BLaER1 (cell line): ENCODE results near the gene NARF.
"Not testable (repeated sequence)": the region's sequence is repeated elsewhere in the genome, so short reads cannot be mapped to it uniquely, and the experiment has no call there.

Experiments
- H3K27ac ChIP-seq: shearing (Covaris generic); formaldehyde crosslinking; 2 replicates; pipeline ENCODE4 v1.8.1; 2022
- H3K27me3 ChIP-seq: shearing (Covaris generic); formaldehyde crosslinking; 2 replicates; pipeline ENCODE4 v1.8.1; 2022
- H3K36me3 ChIP-seq: shearing (Covaris generic); formaldehyde crosslinking; 2 replicates; pipeline ENCODE4 v1.8.1; 2022
- H3K4me1 ChIP-seq: shearing (Covaris generic); formaldehyde crosslinking; 2 replicates; pipeline ENCODE4 v1.8.1; 2022
- H3K4me2 ChIP-seq: shearing (Covaris generic); formaldehyde crosslinking; 2 replicates; pipeline ENCODE4 v1.8.1; 2022
- H3K4me3 ChIP-seq: shearing (Covaris generic); formaldehyde crosslinking; 2 replicates; pipeline ENCODE4 v1.8.1; 2022
- H3K9ac ChIP-seq: shearing (Covaris generic); formaldehyde crosslinking; 2 replicates; pipeline ENCODE4 v1.8.1; 2022
- H3K9me3 ChIP-seq: shearing (Covaris generic); formaldehyde crosslinking; 2 replicates; pipeline ENCODE4 v1.8.1; 2022
- H4K20me1 ChIP-seq: shearing (Covaris generic); formaldehyde crosslinking; 2 replicates; pipeline ENCODE4 v1.8.1; 2022
- Cebpa-rat ChIP-seq: shearing (Covaris generic); IDR thresholded peaks from 2 replicates; pipeline ENCODE4 v1.8.1; 2022

The NARF gene

DNA sequence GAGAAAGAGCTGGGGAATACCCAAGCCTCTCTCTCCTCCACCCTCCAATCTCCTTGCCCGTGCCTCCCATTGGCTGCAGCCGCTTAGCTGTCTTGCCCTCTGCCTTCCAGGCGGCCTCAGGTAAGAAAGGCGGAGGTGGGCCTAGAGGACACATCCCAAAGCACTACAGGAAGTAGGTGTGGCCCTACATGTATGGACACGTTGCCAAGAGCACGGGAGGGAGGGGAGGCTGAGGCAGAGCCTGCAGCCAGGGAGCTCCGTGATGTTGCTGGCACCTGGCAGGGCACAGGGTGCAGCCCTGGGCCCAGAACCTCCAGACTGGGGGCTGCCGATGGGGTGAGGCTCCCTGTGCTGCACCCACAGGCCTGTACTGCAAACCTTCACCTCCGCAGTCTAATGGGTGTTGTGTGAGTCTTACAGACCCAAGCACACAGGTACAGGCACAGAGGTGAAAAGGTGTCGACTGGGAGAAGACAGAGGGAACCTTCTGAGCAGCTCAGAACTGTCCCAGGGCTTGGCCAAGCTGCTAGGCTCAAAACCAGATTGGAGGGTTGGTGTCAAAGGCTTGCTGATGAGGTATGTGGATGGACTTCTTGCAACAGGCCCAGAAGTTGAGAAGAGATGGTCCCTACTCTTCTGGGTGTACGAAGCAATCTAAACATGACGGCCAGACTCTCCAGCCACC is 37.4 kb downstream of the NARF start:
- Histone ChIP-seq H3K4me3 (no peak overlapping the region), H3K9ac (no peak overlapping the region), H3K4me2 (peak overlapping the region; percentile 84), H3K4me1 (peaks cover 84% of the 10 kb centered on the region), H3K36me3 (no peaks in the 10 kb centered on the region), H3K27ac (peak overlapping the region; percentile 20; the same call in 1 of the 2 replicates), H3K9me3 (no peaks in the 10 kb centered on the region), H4K20me1 (no peaks in the 10 kb centered on the region), H3K27me3 (no peaks in the 10 kb centered on the region)
- no peak for TF ChIP-seq Cebpa-rat

DNA sequence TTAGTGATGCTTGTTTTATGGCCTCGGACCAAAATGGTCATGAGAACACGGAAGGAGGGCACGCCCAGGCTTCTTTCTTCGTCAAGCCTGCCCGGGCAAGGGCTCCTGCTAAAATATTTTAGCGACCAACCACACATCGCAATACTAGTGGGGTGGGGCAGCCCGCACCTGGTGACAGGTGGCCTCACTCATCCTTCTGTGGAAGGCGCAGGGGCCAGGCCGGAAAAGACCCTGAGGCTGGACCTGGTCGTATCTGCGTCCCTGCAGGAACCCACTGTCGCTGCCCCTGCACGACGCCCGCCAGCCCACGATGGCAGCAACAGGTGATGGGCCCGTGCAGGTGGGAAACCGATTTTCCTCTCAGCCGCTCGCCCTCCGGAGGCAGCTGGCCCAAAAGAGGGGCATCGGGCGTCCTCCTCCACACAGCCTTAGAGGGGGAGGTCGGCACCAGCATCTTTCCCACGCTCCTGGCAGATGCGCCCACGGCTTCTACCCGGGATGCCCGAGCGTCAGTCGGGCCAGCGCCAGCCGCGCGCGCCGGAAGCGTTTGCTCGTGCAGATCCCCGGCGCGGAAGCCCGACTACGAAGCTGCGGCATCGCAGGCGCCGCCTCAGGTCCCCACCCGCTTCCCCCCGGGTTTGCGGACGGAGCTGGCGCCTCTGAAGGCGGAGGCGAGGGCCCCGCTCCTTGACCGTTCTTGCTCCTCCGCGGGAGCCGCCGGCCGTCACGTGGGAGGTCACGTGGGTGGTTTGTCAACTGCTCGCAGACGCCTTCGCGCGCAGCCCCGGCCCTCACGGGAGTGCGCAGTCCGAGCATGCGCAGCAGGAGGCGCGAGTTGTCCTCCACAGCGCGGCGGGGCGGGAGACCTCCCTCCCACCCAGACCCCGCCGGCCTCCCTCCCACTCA is 38.2 kb downstream of the NARF start:
- Histone ChIP-seq H3K27me3 (no peaks in the 10 kb centered on the region), H3K4me1 (peaks cover 84% of the 10 kb centered on the region), H3K4me3 (peak overlapping the region; percentile 66), H3K4me2 (peak overlapping the region; percentile 84), H3K9me3 (no peaks in the 10 kb centered on the region), H3K36me3 (no peaks in the 10 kb centered on the region), H4K20me1 (no peaks in the 10 kb centered on the region), H3K27ac (peak overlapping the region; percentile 74), H3K9ac (peak overlapping the region; percentile 66)
- no peak for TF ChIP-seq Cebpa-rat

DNA sequence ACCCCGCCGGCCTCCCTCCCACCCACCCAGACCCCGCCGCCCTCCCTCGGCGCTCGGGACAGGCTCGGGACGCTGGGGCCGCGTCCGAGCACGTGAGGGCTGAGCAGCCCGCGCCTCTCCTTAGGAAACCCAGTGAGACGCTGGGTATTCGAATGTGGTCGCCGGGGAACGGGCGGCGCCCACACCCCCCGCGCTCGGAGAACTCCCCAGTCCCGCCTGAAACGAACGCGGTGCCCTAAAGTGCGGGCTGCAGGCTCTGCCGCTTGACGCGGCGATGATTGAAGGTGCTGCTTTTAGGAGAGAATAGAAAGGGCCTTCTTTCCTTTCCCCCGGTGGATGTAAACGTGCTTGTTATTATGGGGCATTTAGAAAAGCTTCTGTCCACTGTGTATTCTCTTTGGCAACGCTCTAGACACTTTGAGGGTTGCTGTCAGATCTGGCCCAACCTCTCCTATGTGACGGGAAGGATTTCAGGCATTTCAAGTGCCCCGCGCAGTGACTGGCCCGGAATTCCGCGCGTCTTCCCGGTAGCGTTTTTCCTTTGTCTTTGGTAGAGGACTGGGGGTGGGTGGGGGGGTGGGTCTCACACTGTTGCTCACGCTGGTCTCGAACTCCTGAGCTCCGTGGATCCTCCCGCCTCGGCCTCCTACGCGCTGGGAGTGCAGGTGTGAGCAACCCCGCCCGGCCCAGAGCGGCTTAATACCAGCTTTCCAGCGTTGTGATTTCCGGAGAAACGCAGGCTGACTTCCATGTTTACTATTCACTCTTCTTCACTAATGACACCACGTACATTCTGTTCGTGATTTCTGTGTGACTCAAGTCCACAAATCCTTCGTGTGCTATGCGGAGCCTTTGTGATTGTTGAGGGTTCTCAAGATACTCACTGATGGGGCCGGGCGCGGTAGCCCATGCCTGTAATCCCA is 39.2 kb downstream of the NARF start:
- H4K20me1 ChIP-seq = no peaks in the 10 kb centered on the region
- H3K4me1 ChIP-seq = peaks cover 88% of the 10 kb centered on the region
- H3K36me3 ChIP-seq = no peaks in the 10 kb centered on the region
- no peaks in the 10 kb centered on the region for H3K9me3 ChIP-seq
- no peaks in the 10 kb centered on the region for H3K27me3 ChIP-seq
- no peak for TF ChIP-seq Cebpa-rat
- H3K27ac ChIP-seq = peak overlapping the region; percentile 84
- peak overlapping the region; percentile 85 for H3K4me2 ChIP-seq
- peak overlapping the region; percentile 63 for H3K4me3 ChIP-seq
- H3K9ac ChIP-seq = peak overlapping the region; percentile 75

DNA sequence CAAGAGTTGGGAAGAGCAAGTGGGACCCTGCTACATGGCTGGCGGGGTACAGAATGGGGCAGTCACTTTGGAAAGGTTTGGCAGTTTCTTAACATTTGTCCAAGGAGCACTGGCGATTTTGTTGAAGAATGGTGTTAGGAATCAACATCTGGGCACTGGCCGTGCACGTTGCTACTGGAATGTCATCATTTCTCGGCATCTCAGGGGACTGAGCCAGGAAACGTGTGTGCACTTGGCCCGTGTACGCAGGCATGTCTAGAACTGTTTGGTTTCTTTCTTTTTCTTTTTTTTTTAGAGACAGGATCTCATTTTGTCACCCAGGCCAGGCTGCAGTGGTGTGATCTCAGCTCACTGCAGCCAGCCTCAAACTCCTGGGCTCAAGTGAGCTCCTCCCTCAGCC is 43.7 kb downstream of the NARF start:
- no peak for TF ChIP-seq Cebpa-rat
- no peak overlapping the region for H3K4me3 ChIP-seq
- no peaks in the 10 kb centered on the region for H3K36me3 ChIP-seq
- H3K27me3 ChIP-seq = no peaks in the 10 kb centered on the region
- peak overlapping the region; percentile 45 for H3K27ac ChIP-seq
- H3K9me3 ChIP-seq = peaks cover 3% of the 10 kb centered on the region; the same call in 1 of the 2 replicates
- H3K4me2 ChIP-seq = peak overlapping the region; percentile 64
- no peaks in the 10 kb centered on the region for H4K20me1 ChIP-seq
- peaks cover 83% of the 10 kb centered on the region for H3K4me1 ChIP-seq
- no peak overlapping the region; the same call in 1 of the 2 replicates for H3K9ac ChIP-seq

DNA sequence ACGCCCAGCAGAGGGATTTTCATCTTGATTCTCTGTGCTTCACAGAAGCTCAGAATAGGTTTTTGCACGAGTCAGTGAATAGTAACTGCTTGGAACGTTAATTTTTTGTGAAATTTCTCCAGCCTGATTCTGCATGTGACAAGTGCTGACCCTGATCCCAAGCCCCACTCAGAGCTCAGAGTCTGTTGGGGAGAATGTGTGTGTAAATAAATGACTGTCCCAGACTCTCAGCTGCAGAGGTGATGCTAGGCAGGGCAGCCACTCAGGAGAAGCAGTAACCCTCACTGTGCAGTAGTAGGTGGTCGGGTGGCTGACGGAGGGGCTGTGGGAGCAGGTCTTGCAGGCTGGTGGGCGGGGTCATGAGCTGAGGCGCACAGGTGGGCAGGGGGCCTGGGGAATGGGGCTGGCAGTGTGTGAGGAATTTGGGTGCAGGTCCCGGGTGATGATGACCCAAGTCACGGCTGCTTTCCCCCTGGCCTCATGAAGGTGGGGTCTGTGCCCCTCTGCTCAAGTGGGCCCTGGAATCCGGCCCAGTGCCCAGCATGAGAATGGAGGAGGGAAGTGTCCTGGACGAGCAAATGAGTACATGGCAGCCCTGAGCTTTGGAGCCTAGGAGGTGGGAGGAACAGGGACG is 44.7 kb downstream of the NARF start:
- Histone ChIP-seq H4K20me1 (no peaks in the 10 kb centered on the region), H3K9me3 (peaks cover 3% of the 10 kb centered on the region; the same call in 1 of the 2 replicates), H3K4me1 (peaks cover 83% of the 10 kb centered on the region), H3K4me3 (no peak overlapping the region), H3K9ac (no peak overlapping the region), H3K27me3 (no peaks in the 10 kb centered on the region), H3K4me2 (peak overlapping the region; percentile 64), H3K27ac (peak overlapping the region; percentile 42; the same call in 1 of the 2 replicates), H3K36me3 (no peaks in the 10 kb centered on the region)
- no peak for TF ChIP-seq Cebpa-rat

DNA sequence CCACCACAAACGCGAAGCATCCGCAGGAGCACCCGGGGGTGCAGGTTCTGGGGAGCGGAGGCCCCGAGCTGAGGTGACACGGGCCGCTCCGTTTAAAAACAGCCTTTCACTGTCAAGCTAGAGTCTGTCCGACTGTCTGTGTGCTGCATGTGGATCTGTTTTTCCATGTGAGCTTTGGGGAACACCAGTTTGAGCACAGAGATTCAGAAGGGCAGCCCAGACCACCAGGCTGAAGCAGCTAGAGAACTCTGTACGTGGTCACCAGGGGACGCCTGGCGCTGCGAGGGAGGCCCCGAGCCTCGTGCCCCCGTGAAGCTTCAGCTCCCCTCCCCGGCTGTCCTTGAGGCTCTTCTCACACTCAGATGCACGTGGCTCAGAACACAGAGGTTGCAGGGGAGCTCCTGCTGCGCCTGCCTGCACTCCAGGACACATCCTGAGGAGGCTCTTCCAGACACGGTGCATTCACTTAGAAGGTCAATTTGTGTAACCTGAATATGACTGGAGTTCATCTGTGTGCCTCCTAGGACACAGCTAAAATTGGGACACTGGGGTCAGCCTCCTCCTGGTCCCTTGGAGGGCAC is 45.3 kb downstream of the NARF start:
- Histone ChIP-seq H3K4me2 (peak overlapping the region; percentile 64), H3K27me3 (no peaks in the 10 kb centered on the region), H3K9me3 (peaks cover 3% of the 10 kb centered on the region; the same call in 1 of the 2 replicates), H3K27ac (peak overlapping the region; percentile 42; the same call in 1 of the 2 replicates), H3K9ac (no peak overlapping the region), H4K20me1 (no peaks in the 10 kb centered on the region), H3K4me1 (peaks cover 77% of the 10 kb centered on the region), H3K36me3 (no peaks in the 10 kb centered on the region), H3K4me3 (no peak overlapping the region)
- no peak for TF ChIP-seq Cebpa-rat

DNA sequence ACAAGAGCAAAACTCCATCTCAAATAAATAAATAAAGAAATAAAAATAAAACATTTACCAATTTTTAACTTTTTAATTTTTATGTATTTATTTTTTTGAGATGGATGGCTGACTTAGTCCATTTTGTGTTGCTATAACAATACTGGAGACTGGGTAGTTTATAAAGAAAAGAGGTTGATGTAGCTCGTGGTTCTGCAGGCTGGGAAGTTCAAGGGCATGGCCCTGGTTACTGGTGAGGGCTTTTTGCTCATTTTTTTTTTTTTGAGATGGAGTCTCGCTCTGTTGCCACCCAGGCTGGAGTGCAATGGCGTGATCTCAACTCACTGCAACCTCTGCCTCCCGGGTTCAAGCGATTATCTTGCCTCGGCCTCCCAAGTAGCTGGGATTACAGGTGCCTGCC is 46.8 kb downstream of the NARF start:
- H3K4me3 ChIP-seq = no peak overlapping the region
- TF ChIP-seq Cebpa-rat = no peak
- H3K36me3 ChIP-seq = no peaks in the 10 kb centered on the region
- H3K9me3 ChIP-seq = peaks cover 3% of the 10 kb centered on the region; the same call in 1 of the 2 replicates
- no peak overlapping the region for H3K9ac ChIP-seq
- H3K4me2 ChIP-seq = no peak overlapping the region
- peaks cover 68% of the 10 kb centered on the region for H3K4me1 ChIP-seq
- no peaks in the 10 kb centered on the region for H3K27me3 ChIP-seq
- H4K20me1 ChIP-seq = no peaks in the 10 kb centered on the region
- H3K27ac ChIP-seq = no peak overlapping the region

DNA sequence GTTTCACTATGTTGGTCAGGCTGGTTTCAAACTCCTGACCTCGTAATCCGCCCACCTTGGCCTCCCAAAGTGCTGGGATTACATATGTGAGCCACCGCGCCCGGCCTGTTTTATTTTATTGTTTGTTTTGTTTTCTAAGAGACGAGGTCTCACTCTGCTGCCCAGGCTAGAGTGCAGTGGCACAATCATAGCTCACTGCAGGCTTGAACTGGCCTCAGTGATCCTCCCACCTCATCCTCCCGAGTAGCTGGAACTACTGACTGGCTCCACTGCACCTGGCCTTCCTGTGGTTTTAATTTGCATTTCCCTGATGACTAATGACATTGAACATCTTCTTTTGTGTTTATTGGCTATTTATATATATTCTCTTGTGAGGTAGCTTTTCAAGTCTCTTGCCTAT is 47.9 kb downstream of the NARF start:
- H3K9ac ChIP-seq, H3K36me3 ChIP-seq, H3K9me3 ChIP-seq, H3K27me3 ChIP-seq, H4K20me1 ChIP-seq: not testable (repeated sequence)
- Histone ChIP-seq H3K4me3 (0 out of 2 replicates have a peak overlapping the region, but pooled peaks have one; percentile 3), H3K4me2 (peak overlapping the region; percentile 64), H3K4me1 (peaks cover 57% of the 10 kb centered on the region), H3K27ac (peak overlapping the region; percentile 42)
